ENCODE results near the gene PPP2R5B.

GRCh38 chr11:64914123-64914522, 10.4 kb upstream of the PPP2R5B start:
- TF ChIP-seq PKNOX1 (IDR thresholded peaks at IDR 0.05) (no peak), ARNT (IDR thresholded peaks at IDR 0.05) (no peak), SP1 (IDR thresholded peaks at IDR 0.05) (no peak), ZNF384 (IDR thresholded peaks at IDR 0.05) (no peak), ELF4 (IDR thresholded peaks at IDR 0.05) (no peak), TARDBP (IDR thresholded peaks at IDR 0.05) (no peak), BHLHE40 (IDR thresholded peaks at IDR 0.05; ENCODE audit: borderline replicate concordance) (no peak), NFRKB (IDR thresholded peaks at IDR 0.05) (no peak), FOXK2 (IDR thresholded peaks at IDR 0.05) (no peak), CTBP1 (IDR thresholded peaks at IDR 0.05; ENCODE audit: borderline replicate concordance) (no peak), L3MBTL2 (conservative IDR thresholded peaks at IDR 0.05) (no peak), FOXM1 (IDR thresholded peaks at IDR 0.05; ENCODE audit: borderline replicate concordance) (no peak)

Data from HEK293T (cell line).